Astrocyte (in vitro differentiated cells and primary cell): Measurements from ENCODE around the gene PCCA.

Experiments used
- EZH2 ChIP-seq: IDR thresholded peaks from 2 replicates; pipeline ENCODE4 v1.6.1; 2012; ENCODE audit warnings: mild to moderate bottlenecking, low read length, inconsistent platforms; ENCODE audit not compliant: insufficient read depth
- TF ChIP-seq, protein P1 (sequence below): IDR thresholded peaks from 2 replicates; pipeline ENCODE4 v1.5.1; 2011; ENCODE audit warnings: low read depth, mild to moderate bottlenecking, inconsistent platforms, low read length, moderate library complexity; ENCODE audit not compliant: insufficient read depth

DNA sequence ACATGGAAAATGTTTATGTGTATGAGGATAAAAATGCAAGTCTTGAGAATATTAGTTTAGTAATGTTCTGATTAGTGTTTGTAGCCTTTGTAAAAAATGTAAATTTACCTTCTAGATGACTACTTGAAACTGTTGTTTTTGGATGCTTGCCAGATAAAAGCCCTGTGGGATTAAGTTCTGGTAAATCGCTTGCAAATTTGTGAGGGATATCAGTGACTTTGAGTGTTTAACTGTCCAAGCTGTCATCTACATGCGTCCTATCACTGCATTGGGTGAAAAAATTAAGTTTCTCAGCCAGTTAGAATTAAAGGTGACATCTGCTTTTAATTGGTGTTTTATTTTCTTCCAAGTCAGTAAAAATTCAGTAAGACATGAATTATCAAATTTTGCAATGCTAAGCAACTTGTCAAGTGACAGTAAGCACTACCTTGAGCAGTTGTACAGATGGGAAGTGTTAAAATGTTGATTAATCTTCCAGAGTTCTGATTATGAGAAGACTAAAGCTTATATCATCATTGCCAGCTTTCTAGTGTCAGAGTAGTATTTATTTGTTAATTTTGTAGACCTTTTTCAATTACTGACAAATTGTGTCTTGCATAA, 88.0 kb downstream of the PCCA start:
- TF ChIP-seq, protein P1, sequence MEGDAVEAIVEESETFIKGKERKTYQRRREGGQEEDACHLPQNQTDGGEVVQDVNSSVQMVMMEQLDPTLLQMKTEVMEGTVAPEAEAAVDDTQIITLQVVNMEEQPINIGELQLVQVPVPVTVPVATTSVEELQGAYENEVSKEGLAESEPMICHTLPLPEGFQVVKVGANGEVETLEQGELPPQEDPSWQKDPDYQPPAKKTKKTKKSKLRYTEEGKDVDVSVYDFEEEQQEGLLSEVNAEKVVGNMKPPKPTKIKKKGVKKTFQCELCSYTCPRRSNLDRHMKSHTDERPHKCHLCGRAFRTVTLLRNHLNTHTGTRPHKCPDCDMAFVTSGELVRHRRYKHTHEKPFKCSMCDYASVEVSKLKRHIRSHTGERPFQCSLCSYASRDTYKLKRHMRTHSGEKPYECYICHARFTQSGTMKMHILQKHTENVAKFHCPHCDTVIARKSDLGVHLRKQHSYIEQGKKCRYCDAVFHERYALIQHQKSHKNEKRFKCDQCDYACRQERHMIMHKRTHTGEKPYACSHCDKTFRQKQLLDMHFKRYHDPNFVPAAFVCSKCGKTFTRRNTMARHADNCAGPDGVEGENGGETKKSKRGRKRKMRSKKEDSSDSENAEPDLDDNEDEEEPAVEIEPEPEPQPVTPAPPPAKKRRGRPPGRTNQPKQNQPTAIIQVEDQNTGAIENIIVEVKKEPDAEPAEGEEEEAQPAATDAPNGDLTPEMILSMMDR: no peak
- no peak for TF ChIP-seq EZH2
